A549 treated with Mapracorat at 1 μM for 4 hours (cell line): ENCODE results near the gene MKLN1. TPM values are rescaled to one million over a fixed set of nuclear protein-coding genes. Genes with fewer than 3 reads are reported as not detected.

Experiments used
- total RNA-seq: library from RNA; stranded (reverse); fragments of 200-300 nt; extraction: Qiagen RNA extraction; gene quantifications from 5 replicates; pipeline ENCODE4 v1.2.3, GENCODE V29; 2022

The MKLN1 gene
- 24.8 to 40.0 TPM (median 31.1 TPM) in 5 replicates for total RNA-seq

GRCh38 chr7:131327626-131328376 is at the start of gene MKLN1:
MKLN1 (plus strand) TSS chr7:131327876; CDS start chr7:131327900, 24 bp downstream.

Other genes with a start within 250 kb of the MKLN1 start
- gene PODXL, start 228.8 kb downstream of the MKLN1 start, total RNA-seq = 30.7 to 45.6 TPM (median 39.2 TPM) in 5 replicates